Vagina (tissue), 2 donors: ENCODE measurements around the gene SPIRE2.

Experiments
- CTCF ChIP-seq, 3 experiments: fragments of 450-650 bp in 2 of 3; fragments of 200-600 bp in 1 of 3; sonication (generic) in 1 of 3; IDR thresholded peaks; one replicate each; pipeline ENCODE4 v1.5.1; 2017 to 2019; ENCODE audit warnings: antibody characterized with exemption in 3 of 3, mild to moderate bottlenecking in 2 of 3, moderate library complexity in 2 of 3
- POLR2A ChIP-seq, 2 donors: fragments of 450-650 bp; IDR thresholded peaks; one replicate each; pipeline ENCODE4 v1.6.1; 2017; ENCODE audit warnings: antibody characterized with exemption in 2 of 2, mild to moderate bottlenecking in 2 of 2, moderate library complexity in 2 of 2

GRCh38 chr16:89798832-89799370 is 29.4 kb upstream of the SPIRE2 start:
- TF ChIP-seq CTCF (IDR thresholded peaks at IDR 0.05) (no peak), POLR2A (IDR thresholded peaks at IDR 0.05) (no peak)
